Renal cortex interstitium (tissue), 15 donors: ENCODE results near the gene C10orf105. TPM values are rescaled to one million over a fixed set of nuclear protein-coding genes. Genes with fewer than 3 reads are reported as not detected.

ENCODE experiments used
- DNase-seq, 11 donors: peaks; one replicate each; pipeline ENCODE4 v3.0.0-alpha.2; 2013; ENCODE audit warnings: low read depth in 9 of 11, low spot score in 4 of 11; ENCODE audit errors: extremely low read depth in 1 of 11
- long read RNA-seq, 16 experiments: transcript quantifications; one replicate each; lab custom pipeline, GENCODE V29; 2026
- polyA plus RNA-seq, 3 donors: library from polyadenylated mRNA; unstranded; fragments of 120-200 nt; gene quantifications; one replicate each; pipeline ENCODE4 v1.2.1, GENCODE V29; 2013; ENCODE audit not compliant: insufficient read length in 3 of 3

C10orf105 gene, protein sequence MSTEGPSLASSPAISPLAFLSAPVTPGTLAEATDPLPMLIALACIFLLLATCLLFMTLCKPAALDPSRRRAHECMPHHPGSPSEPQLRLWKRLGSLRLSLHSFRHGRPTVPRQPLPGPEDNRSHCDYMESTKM
- under 1 TPM; 0.13 to 0.18 (median 0.16) TPM for polyA plus RNA-seq
- long read RNA-seq, donor 1: 0 reads
- long read RNA-seq, donor 2: 0 reads
- long read RNA-seq, donor 3: 0 reads
- long read RNA-seq, donor 4: 0 reads
- long read RNA-seq, donor 5: 0 reads
- long read RNA-seq, donor 6: 0 reads
- long read RNA-seq, donor 7: 0 reads
- long read RNA-seq, donor 8: 0 reads
- long read RNA-seq, donor 9: 0 reads
- long read RNA-seq, donor 10: 0 reads
- long read RNA-seq, donor 11: 0 reads
- long read RNA-seq, donor 12: 0 reads
- long read RNA-seq, donor 13: 0 reads
- long read RNA-seq, donor 14: 0 reads
- long read RNA-seq, donor 15: 0 reads
- long read RNA-seq, donor 16: 0 reads

DNA sequence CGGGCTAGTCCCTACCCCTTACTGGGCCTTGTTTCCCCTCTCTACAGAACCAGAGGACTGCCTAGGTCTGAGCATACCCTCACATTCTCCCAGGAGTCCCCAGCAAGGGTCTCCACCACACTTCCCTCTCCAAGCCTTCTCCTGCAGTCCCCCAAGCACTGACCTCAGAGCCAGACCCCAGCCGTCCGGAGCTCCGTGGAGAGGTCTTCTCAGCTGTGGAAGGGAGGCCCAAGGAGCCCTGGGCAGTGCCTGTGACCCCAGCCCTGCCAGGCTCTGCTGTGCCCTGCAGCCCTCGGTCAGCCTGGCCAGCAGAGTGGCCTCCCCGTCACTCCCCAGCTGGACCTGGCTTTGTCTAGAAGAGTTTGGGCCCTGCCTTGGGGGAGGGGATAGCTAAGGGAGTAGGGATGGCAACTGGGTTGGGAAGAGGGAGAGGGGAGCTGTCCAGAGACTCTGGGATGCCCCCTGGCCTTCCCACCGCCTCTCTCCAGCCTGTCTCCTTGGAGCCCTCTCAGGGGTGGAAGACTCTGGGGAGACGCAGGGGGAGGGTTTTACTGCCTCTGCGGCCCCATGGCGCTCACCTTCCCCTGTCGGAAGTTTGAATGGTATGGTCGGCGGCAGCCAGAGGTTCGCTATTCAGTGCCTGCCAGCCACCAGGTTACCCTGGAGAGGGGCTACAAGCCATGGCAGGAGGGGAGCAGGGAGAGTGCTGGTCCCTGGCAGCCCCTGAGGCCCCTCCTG, at the start of gene C10orf105:
Gene C10orf105 (minus strand): TSS at position 315 of the 738 bp plus-strand sequence. CDS start 3,441 bp downstream, outside the sequence.
- peak in 1 of 11 donors; percentile 10 for DNase-seq

DNA sequence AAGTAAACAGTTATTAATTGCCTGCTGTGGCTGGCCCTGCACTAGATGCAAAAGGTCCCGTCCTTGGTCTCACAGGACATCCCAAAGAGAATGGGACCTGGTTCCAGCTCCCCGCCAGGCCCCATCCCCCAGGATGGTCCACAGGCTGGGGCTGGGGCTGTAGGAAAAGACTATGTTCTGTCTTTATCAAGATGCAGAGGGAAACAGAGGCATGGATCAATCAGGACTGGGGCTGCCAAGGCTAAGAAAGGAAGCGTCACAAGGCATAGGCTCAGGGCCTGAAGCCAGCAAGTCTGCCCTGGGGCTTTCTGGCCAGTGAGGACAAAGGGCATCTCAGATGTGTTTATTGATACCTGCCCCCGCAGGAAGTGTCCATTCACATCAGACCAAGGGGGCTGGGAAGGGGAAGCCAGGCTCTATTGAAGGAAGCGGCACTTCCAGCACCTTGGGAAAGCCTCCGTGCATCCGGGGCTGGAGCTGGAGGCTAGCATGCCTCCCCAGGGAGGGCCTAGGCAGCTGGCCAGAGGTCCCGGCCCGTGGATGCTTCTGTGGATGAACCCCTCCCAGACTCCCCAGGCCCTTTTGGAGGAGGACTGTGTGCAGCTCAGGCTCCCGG, 48.0 kb upstream of the C10orf105 start:
- DNase-seq: no peak

DNA sequence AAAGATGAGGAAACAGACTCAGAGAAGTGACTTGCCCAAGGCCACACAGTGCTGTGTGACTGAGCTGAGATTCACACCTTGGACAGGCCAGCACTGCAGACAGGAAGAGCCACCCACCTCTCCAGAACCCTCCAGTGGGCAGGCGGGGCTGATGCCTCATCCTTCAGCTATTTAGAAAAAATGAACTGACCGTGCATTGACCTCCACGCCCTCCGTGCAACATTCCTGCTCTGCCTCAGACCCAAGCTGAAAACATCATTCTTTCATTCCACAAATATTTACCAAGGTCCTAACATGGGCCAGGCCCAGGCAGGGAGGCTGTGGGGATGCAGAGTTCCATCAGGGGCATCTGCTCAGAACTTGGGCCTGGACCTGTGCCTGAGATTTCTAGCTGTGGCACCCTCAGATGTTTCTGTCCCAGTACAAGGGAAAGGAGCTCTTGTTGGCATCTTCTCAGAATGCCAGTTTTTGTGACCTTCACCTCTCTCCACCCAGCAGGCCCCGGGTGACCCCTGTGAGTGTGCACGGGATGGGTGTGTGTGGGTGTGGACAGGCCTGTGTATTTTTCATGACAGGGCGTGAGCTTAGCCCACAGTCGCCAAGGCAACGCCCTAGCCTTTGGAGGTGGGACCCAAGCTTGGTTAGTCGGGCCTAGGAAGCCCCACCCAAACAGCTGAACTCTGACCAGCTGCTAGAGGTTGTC, 47.3 kb upstream of the C10orf105 start:
- DNase-seq: peak in 1 of 11 donors; percentile 18

DNA sequence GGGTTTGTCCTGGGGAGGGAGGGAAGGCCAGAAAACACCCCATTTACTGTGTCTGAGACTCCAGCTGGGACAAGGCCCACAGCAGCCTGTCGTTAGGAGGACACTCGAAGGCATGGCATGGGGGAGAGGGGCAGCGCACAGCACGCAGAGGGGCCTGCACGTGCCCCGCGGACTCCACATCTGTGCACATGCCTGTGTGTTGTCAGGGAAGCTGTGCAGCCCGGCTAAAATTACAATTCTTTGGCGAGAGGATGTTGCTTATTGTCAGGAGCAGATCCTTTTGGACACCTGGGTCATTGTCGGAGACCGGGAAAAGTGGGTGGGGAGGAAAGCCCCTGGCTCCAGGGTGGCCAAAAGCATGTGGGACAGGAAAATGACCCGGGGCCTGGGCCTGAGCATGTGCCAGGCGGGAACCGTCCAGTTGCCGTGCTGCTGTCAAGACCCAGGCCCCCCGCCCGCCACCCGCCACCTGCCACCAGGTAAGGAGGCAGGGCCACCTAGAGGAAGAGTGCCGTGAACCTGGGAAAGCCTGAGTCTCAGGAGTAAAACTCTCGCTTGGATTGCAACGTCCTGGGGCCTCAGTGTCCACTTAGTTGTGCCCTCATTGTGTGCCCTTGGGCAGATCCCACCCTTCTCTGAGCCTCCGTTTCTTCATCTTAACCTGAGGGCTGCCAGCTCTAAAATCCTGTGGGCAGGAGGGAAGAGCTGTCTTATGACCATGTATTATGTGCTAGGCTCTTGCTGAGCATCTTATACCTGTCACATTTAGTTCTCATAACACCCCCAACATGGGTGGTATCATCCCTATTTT, 46.5 kb upstream of the C10orf105 start:
- no peak for DNase-seq

DNA sequence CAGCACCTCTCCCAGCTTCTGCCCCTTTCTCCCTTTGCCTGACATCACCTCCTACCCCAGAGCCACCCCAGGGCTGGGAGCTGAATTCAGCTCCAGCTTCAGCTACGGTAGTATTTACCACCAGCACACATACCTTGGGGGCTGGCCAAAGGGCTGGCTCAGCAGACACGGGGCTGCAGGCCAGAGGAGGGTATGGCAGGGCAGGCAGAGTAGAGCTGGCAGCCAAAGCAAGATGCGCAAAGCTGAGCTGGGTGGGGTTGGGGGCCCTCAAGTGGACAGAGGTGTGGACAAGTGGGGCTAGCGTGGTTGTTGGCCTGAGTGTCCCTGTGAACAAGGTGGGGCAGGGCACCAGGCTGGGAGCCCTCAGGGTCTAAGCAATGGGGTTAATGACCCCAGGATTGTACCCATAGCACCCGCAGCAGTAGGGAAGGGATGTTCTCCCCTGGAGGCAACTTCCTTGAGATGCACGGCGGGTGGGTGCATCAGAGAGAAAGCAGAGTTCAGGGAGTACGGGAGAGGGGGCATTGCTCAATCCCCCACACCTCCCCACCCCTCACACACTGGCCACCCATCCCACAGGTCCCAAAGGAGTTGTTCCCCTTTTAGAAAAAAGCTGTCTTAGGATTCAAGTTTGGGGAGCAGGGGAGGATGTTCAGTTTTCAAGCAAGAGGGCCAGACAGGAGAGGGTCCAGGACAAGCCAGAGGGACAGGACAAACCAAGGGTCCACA, 45.8 kb upstream of the C10orf105 start:
- no peak for DNase-seq

DNA sequence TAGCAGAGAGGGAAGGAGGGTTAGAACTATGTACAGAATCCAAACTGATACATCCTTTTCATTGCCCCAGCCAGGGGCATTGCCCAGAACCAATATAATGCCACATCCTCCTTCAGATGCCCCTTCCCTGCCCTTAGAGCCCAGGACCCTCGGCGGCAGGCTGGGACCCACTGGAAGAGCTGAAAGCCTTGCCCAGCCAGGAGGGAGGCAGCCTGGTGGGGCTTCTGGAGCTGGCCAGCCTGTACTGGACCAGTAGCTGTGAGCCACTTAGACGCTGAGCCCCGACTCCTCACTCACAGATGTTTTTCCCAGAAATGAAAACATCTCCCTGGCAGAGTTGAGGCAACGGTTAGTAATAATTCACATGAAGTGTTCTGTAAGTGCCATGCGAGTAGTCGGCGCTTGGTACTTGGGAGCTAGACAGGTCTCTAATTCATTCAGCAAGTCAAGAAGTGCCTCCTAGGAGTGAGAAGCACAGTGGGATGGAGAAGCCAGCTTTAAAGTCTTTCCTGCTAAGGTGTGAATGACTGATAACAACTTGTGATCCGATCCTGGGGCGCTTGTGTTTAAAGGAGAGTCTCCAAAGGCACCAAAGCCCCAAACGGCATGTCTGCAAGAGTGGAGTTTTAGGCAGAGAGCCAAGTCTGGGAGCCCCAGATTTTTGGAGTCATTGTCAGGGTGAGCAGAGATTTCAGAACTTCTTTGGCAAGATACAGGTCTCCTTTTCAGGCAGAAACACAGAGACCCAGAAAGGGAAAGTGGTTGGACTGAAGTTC, 44.0 kb upstream of the C10orf105 start:
- DNase-seq: no peak

DNA sequence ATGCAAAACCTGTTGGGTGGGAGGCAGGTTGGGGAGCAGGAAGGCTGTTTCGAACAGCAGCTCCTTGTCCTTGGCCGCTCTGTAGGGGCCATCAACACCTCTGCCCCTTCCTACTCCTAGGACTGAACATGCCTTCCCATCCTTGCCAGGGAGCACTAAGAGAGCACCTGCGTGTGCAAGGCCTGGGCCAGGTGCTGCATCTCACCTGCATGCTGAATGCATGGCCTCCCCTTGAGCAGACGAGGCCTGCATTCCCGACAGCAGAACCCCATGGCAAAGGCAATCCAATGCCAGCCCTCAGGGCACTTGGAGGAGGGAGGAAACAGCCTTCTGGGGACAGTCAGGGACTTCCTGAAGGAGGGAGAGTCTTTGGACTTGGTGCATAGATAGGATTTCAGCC, 42.7 kb upstream of the C10orf105 start:
- no peak for DNase-seq

DNA sequence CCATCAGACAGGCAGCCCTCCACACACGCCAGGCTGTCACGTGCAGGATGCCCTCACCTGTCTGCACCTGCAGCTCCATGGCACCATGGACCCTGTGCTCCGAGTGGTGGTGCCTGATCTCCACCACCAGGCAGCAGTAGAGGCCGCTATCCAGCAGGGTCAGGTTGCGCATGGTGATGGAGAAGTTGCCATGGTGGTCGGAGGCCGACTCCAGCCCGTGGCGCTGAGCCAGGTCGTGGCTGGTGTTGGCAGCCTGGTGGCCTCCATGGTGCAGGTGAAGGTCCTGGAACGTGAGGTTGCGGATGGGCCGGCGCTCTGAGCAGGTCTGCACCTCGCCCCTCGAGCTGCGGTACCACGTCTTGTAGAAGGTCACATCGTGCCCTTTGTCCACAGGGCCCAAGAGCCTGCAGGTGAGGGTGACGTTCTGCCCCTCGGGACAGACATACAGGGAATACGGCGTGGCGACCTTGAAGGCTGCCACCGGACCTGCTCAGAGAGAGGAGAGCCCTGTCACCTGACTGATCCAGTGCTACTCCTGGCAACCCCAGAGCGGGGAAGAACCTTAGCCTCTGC, 42.0 kb upstream of the C10orf105 start:
- no peak for DNase-seq

DNA sequence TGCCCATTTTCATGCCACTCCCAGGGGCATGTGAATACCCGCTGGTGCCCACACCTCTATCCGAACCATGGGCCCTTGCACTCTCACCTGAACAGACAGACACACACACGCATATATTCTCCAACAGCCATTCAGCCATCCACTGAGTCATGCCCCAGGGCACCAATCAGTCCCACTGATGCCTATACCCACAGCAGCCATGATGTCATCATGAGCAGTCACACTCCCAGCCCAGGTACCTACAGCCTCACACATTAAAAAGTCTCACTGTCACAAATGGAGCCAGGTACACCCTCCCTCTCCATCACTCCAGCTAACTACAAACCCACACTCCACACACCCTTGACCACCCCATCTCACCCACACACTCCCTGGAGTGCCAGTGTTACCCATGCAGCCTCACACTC, 41.5 kb upstream of the C10orf105 start:
- no peak for DNase-seq

DNA sequence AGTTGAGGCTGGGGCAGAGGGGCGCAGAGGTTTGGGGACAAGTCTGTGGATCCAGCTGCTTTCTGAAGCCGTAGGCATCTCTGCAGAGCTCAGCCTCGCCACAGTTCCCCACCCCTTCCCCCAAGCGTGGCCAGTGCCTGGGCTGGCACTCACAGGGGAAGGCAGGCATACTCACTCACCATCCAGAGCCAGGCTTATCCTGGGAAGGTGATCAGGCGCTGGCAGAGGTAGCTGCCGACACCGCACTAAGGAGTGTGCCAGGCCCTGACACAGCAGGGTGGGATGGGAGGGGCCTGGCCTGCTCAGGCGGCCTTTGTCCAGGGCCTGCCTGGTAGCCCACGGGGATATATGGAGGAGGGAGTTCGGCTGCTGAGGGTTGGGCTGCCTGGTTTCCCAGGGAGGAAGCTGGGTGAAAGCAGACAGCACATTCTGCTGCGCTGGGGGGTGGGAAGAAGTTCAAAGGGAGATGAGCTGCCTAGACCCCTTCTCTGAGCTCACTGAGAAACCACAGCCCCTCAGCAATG, 37.9 kb upstream of the C10orf105 start:
- no peak for DNase-seq

DNA sequence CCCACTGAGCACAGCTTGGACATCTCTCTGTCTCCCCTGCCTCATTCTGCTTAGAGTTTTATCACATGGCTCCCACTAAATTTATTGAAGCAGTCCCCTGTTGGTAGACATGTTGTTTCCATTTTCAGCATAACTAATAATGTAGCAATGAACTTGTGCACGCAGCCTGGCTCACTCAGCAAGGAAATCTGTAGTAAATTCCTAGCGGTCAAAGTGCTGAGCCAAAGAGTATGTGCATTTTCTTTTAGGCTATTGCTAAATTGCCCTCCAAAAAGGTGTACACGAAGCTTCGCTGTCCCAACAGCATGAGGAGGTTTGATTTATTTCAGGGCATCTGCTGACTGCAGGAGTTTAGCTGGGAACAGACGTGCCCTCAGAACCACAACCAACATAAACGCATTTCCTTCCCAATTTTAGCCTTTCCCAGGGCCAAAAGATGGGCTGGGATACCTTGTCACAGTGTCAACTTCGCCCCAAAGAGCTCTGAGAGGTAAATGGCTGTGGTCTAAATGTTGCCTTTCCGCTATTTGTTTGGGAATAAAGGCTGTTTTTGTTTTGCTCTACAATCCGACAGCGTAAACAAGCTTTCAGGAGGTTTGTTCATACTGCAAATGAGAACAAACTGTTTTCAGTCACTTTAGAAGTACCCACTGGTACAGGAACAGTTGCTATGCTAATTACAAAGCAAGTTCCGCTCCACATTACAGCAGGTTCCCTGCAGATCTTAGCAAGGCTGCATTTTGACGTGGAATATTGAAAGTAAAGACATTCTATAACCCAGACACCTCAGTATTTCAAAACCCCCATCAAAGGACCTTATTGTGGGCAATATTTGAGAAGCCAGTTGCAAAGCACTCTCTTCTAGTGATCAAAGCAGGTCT, 37.0 kb upstream of the C10orf105 start:
- peak in 3 of 11 donors; percentile 51 to 58 (median 55) for DNase-seq

DNA sequence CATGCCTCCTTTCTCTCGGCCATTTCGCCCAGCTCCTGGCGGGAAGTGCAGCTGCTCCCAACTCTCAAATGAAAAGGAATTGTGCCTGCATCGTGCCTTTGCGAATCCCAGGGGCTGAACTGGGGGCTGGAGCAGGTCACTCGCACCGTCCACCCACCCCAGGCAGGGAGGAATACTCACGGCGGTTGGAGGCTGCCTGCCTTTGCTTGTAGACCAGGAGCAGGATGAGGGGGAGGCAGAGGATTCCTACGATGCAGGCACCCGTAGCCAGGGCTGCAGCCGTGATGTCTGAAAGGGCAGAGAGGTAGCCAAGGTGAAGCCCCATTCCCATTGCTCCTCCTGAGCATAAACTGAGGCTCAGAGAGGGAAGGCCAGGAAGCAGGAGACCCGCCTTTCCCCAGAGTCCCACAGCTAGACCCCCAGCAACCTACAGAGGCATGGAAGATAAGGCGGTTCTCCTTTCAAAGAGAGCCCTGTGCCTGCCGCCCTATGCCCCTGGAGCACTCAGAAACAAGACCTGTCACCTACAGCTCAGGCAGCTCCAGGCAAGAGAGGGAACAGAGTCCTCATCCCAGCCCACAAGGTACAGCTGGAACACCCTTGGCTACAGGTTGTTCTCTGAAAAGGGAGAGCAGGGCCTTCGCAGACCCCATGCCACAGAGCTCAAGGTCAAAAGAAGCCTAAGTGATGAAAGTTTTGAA, 35.8 kb upstream of the C10orf105 start:
- peak in 1 of 11 donors; percentile 38 for DNase-seq

DNA sequence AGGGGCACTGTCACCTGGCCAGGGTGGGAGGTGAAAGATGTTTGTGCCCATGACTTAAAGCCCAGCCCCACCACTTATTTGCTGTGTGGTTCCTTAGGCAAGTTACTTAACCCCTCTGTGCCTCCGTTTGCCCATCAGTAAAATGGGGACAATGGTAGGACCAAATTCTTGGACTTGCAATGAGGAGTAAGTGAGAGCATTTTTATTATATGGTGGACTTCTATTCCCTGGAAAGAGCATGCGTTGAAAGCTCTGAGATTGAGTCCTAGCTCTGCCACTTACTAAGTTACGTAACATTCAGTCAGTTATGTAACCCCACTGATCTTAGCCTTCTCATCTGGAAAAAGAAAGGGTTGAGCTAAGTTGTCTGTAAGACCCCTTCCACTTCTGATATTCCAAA, 35.0 kb upstream of the C10orf105 start:
- no peak for DNase-seq

DNA sequence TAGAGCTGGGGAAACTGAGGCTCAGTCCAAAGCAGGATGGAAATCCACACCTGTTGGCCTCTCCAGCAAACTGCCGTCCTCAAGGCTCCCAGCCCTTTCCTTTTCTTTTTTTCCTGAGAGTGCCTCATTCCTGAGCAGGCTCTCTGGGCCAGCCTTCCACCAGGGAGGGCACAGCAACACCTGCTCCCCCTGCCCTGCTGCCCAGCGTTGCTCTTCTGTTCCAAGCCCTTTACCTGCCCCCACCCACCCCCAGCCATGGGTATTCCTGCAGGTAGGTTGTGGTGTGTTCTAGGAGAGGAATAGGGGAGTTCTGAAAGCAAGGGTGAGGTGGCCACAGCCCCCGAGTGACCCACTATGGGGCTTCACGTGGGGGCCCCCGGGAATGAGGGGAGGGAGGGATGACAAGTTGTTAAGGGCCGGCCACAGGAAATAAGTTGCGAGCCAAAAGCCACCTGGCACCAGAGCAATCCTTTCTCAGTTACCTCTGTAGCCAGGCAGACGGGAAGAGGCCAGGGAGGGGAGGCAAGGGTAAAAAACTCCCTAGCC, 34.5 kb upstream of the C10orf105 start:
- DNase-seq: no peak
